Esophagus muscularis mucosa (tissue), 4 donors: ENCODE results near the gene OLFML2B. TPM values are rescaled to one million over a fixed set of nuclear protein-coding genes. Genes with fewer than 3 reads are reported as not detected.

Experiments used
- DNase-seq: peaks from one replicate; pipeline ENCODE4 v3.0.0-alpha.2; 2017; ENCODE audit errors: extremely low spot score
- H3K27ac ChIP-seq, 4 donors: fragments of 200-600 bp; sonication (generic); replicated peaks in 1 of 4; 1 replicate in 3 of 4; 2 replicates in 1 of 4; pipeline ENCODE4 v1.5.1; 2016 to 2019; ENCODE audit warnings: mild to moderate bottlenecking in 1 of 4
- H3K27me3 ChIP-seq, 4 donors: fragments of 200-600 bp; sonication (generic); one replicate each; pipeline versions ENCODE4 v1.5.1 to v1.6.0; 2016 to 2019
- H3K36me3 ChIP-seq, 4 donors: fragments of 200-600 bp; sonication (generic); one replicate each; pipeline ENCODE4 v1.5.1; 2016 to 2019
- H3K4me1 ChIP-seq, 4 donors: fragments of 200-600 bp; sonication (generic); one replicate each; pipeline ENCODE4 v1.5.1; 2016 to 2019
- H3K4me3 ChIP-seq, 4 donors: fragments of 200-600 bp; sonication (generic); 1 replicate in 2 of 4; 2 replicates in 2 of 4; pipeline ENCODE4 v1.5.1; 2016 to 2019; ENCODE audit warnings: mild to moderate bottlenecking in 4 of 4, moderate library complexity in 1 of 4
- H3K9me3 ChIP-seq, 4 donors: fragments of 200-600 bp; sonication (generic); 1 replicate in 3 of 4; 2 replicates in 1 of 4; pipeline ENCODE4 v1.5.1; 2016 to 2019
- EP300 ChIP-seq: sonication (generic); formaldehyde crosslinking; IDR thresholded peaks from one replicate; pipeline ENCODE4 v1.6.1; 2017; ENCODE audit warnings: antibody characterized with exemption
- POLR2A ChIP-seq: fragments of 450-650 bp; IDR thresholded peaks from one replicate; pipeline ENCODE4 v1.6.1; 2017; ENCODE audit warnings: antibody characterized with exemption, moderate library complexity, mild to moderate bottlenecking, low read depth
- POLR2AphosphoS5 ChIP-seq, 2 donors: sonication (generic); formaldehyde crosslinking; IDR thresholded peaks; one replicate each; pipeline ENCODE4 v1.6.1; 2017; ENCODE audit warnings: antibody characterized with exemption in 2 of 2
- WGBS: methylation state at CpG from one replicate; pipeline ENCODE4 v1.1.5; 2018; 5-methylcytosine and 5-hydroxymethylcytosine counted together
- intact Hi-C: fragments of 100-400 bp; cut with DNase I; formaldehyde crosslinking; loops from one replicate; pipeline ENCODE4 v1.15.1; 2023
- total RNA-seq, 4 donors: library from RNA; depleted of rRNA; stranded (reverse); fragments of >200 nt; gene quantifications; one replicate each; pipeline versions ENCODE4 v1.1.0 to v1.2.1, GENCODE V29; 2016
- TF ChIP-seq, protein P1 (sequence below), 3 experiments: fragments of 200-600 bp in 2 of 3; fragments of 450-650 bp in 1 of 3; sonication (generic) in 2 of 3; IDR thresholded peaks; one replicate each; pipeline ENCODE4 v1.5.1; 2017 to 2019; ENCODE audit warnings: antibody characterized with exemption in 3 of 3, mild to moderate bottlenecking in 2 of 3, moderate library complexity in 1 of 3

OLFML2B gene
- total RNA-seq, 4 donors from 2014 or later, result 1.2 to 6.7 (median 5.9) TPM

- intact Hi-C loops, result no loop called here
- WGBS, result 79% methylated on average over 6 of the region's 6 CpGs
- Histone ChIP-seq H3K27ac (no peak overlapping the region), H3K9me3 (no peaks in the 10 kb centered on the region), H3K4me3 (no peak overlapping the region), H3K4me1 (peaks cover 6 to 21% (median 16%) of the 10 kb centered on the region in 4 donors), H3K36me3 (peaks cover 0 to 13% (median 0%) of the 10 kb centered on the region in 4 donors), H3K27me3 (no peaks in the 10 kb centered on the region)
- DNase-seq, result no peak
- TF ChIP-seq POLR2A (no peak), EP300 (no peak), POLR2AphosphoS5 (IDR thresholded peaks at IDR 0.05) (no peak)
- TF ChIP-seq, protein P1, sequence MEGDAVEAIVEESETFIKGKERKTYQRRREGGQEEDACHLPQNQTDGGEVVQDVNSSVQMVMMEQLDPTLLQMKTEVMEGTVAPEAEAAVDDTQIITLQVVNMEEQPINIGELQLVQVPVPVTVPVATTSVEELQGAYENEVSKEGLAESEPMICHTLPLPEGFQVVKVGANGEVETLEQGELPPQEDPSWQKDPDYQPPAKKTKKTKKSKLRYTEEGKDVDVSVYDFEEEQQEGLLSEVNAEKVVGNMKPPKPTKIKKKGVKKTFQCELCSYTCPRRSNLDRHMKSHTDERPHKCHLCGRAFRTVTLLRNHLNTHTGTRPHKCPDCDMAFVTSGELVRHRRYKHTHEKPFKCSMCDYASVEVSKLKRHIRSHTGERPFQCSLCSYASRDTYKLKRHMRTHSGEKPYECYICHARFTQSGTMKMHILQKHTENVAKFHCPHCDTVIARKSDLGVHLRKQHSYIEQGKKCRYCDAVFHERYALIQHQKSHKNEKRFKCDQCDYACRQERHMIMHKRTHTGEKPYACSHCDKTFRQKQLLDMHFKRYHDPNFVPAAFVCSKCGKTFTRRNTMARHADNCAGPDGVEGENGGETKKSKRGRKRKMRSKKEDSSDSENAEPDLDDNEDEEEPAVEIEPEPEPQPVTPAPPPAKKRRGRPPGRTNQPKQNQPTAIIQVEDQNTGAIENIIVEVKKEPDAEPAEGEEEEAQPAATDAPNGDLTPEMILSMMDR (IDR thresholded peaks at IDR 0.05), result no peak
Measured at GRCh38 chr1:161970036-161970435, 53.6 kb downstream of the OLFML2B start.

DNA sequence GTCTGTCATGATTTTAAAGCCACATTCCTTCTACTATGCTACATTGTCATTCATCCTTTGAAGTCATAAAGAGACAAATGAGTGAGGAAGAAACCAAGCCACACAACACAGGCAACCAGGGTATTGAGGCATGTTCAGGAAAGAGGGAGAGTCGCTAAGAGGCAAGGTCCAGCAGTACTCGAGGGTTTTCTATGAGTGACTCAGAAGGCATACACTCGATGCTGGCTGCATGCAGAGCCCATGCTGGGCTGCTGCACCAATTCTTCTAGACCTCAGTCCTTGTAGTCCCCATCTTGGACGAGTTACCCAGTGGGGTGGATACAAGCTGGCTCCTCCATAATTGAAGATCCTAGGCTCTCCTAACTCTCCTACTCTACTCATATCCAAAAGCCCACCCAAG, 57.6 kb downstream of the OLFML2B start:
- TF ChIP-seq POLR2AphosphoS5 (IDR thresholded peaks at IDR 0.05) (no peak), EP300 (no peak), POLR2A (no peak)
- TF ChIP-seq, protein P1 (IDR thresholded peaks at IDR 0.05), result no peak
- Histone ChIP-seq H3K27ac (no peak overlapping the region), H3K4me1 (peaks cover 8 to 24% (median 14%) of the 10 kb centered on the region in 4 donors), H3K36me3 (peaks cover 0 to 13% (median 4%) of the 10 kb centered on the region in 4 donors), H3K27me3 (no peaks in the 10 kb centered on the region), H3K9me3 (no peaks in the 10 kb centered on the region), H3K4me3 (no peak overlapping the region)
- intact Hi-C loops, result no loop called here
- 100% methylated on average over 4 of the region's 4 CpGs for WGBS
- no peak for DNase-seq

- Histone ChIP-seq H3K9me3 (no peaks in the 10 kb centered on the region), H3K4me1 (peaks cover 6 to 19% (median 13%) of the 10 kb centered on the region in 4 donors), H3K27me3 (no peaks in the 10 kb centered on the region), H3K27ac (peak overlapping the region; percentile 64 to 71 (median 65)), H3K4me3 (peak overlapping the region; percentile 23 to 52 (median 33)), H3K36me3 (peaks cover 10 to 29% (median 20%) of the 10 kb centered on the region in 4 donors)
- TF ChIP-seq POLR2AphosphoS5 (IDR thresholded peaks at IDR 0.05) (peak in 1 of 2 donors; percentile 10), POLR2A (no peak)
- no peak for DNase-seq
- intact Hi-C loops, result no loop called here
- WGBS, result 44% methylated on average over 8 of the region's 8 CpGs
Measured at GRCh38 chr1:161962091-161962887, 61.4 kb downstream of the OLFML2B start.

GRCh38 chr1:161958425-161958824, 65.2 kb downstream of the OLFML2B start:
- Histone ChIP-seq H3K36me3 (peaks cover 10 to 29% (median 17%) of the 10 kb centered on the region in 4 donors), H3K4me1 (peaks cover 8 to 36% (median 28%) of the 10 kb centered on the region in 4 donors), H3K27ac (no peak overlapping the region), H3K27me3 (no peaks in the 10 kb centered on the region), H3K9me3 (no peaks in the 10 kb centered on the region), H3K4me3 (no peak overlapping the region)
- no peak for DNase-seq
- intact Hi-C loops, result no loop called here
- WGBS, result 84% methylated on average over 7 of the region's 7 CpGs
- TF ChIP-seq POLR2AphosphoS5 (IDR thresholded peaks at IDR 0.05), result no peak
- no peak for TF ChIP-seq POLR2A
- TF ChIP-seq EP300, result no peak
- TF ChIP-seq, protein P1 (IDR thresholded peaks at IDR 0.05), result no peak

- Histone ChIP-seq H3K27me3 (no peaks in the 10 kb centered on the region), H3K36me3 (peaks cover 10 to 29% (median 15%) of the 10 kb centered on the region in 4 donors), H3K4me3 (no peak overlapping the region), H3K4me1 (peaks cover 8 to 32% (median 26%) of the 10 kb centered on the region in 4 donors), H3K27ac (no peak overlapping the region), H3K9me3 (no peaks in the 10 kb centered on the region)
- no peak for DNase-seq
- TF ChIP-seq, protein P1 (IDR thresholded peaks at IDR 0.05), result no peak
- no peak for TF ChIP-seq EP300
- TF ChIP-seq POLR2AphosphoS5 (IDR thresholded peaks at IDR 0.05), result no peak
- no peak for TF ChIP-seq POLR2A
- WGBS, result 86% methylated on average over 3 of the region's 3 CpGs
- intact Hi-C loops, result no loop called here
Measured at GRCh38 chr1:161956930-161957329, 66.7 kb downstream of the OLFML2B start.
